Posterior vena cava (tissue), 2 donors: Measurements from ENCODE around the gene EVC. TPM values are rescaled to one million over a fixed set of nuclear protein-coding genes. Genes with fewer than 3 reads are reported as not detected.
A peak's percentile ranks its signal among the peaks of the same experiment; 100 is the strongest.

Experiments
- DNase-seq: peaks from one replicate; pipeline ENCODE4 v3.0.0-alpha.2; 2020; ENCODE audit warnings: low spot score
- intact Hi-C, 2 donors: fragments of 100-400 bp; cut with DNase I; formaldehyde crosslinking; loops; one replicate each; pipeline versions ENCODE4 v1.14.1 to v1.14.2; 2022 to 2023
- total RNA-seq, 2 donors: library from RNA; stranded (reverse); fragmentation: NEBNext Ultra II Directional; extraction: Animal tissue kit (Norgen Biotek cat#: 25700); gene quantifications; one replicate each; pipeline ENCODE4 v1.2.1, GENCODE V29; 2021
- donor health status: DM: yes; HTN: yes; CAD: no.
- donor health status: DM: yes; HTN: yes; CAD: no.

EVC gene
- total RNA-seq, 2 donors from 2014 or later = 25.6 to 31.7 TPM

GRCh38 chr4:5706486-5707290 lies 4.3 kb upstream of the EVC start:
- DNase-seq = peak; percentile 44

GRCh38 chr4:5707366-5707765 lies 3.6 kb upstream of the EVC start:
- DNase-seq = peak; percentile 43
- intact Hi-C loops = loop anchor here in 1 of 2 donors (10.0 kb wide), 1 partner anchor 77 kb away; no protein-coding TSS in a partner anchor

More at GRCh38 chr4:5706486-5707290, 4.3 kb upstream of the EVC start:
- intact Hi-C loops = loop anchor here in 1 of 2 donors (10.0 kb wide), 1 partner anchor 78 kb away; no protein-coding TSS in a partner anchor

GRCh38 chr4:5707778-5708448 lies 3.1 kb upstream of the EVC start:
- intact Hi-C loops = loop anchor here in 1 of 2 donors (10.0 kb wide), 1 partner anchor 77 kb away; no protein-coding TSS in a partner anchor
- peak; percentile 55 for DNase-seq

- intact Hi-C loops = loop anchor here in 1 of 2 donors (10.0 kb wide), 1 partner anchor 76 kb away; no protein-coding TSS in a partner anchor
- peak; percentile 92 for DNase-seq
These were observed 2.4 kb upstream of the EVC start, which contains the start of gene EVC2 for GRCh38 chr4:5708449-5709206. EVC2 (minus strand) TSS chr4:5708559; CDS start chr4:5708513, 46 bp downstream.

- no peak for DNase-seq
- intact Hi-C loops = loop anchor here in 1 of 2 donors (10.0 kb wide), 1 partner anchor 76 kb away; no protein-coding TSS in a partner anchor
These were observed 1.8 kb upstream of the EVC start for GRCh38 chr4:5709207-5709575.

GRCh38 chr4:5710065-5710960 lies 688 bp upstream of the EVC start:
- intact Hi-C loops = loop anchor here in 1 of 2 donors (5.0 kb wide), 1 partner anchor 37 kb away; no protein-coding TSS in a partner anchor
- no peak for DNase-seq

- intact Hi-C loops = loop anchor here in 1 of 2 donors (5.0 kb wide), 1 partner anchor 36 kb away; no protein-coding TSS in a partner anchor
These were observed 631 bp downstream of the EVC start for GRCh38 chr4:5711479-5712184.

GRCh38 chr4:5712517-5712916 lies 1.5 kb downstream of the EVC start:
- intact Hi-C loops = loop anchor here in 1 of 2 donors (5.0 kb wide), 1 partner anchor 35 kb away; no protein-coding TSS in a partner anchor
- no peak for DNase-seq

More at GRCh38 chr4:5711479-5712184, 631 bp downstream of the EVC start:
- peak; percentile 58 for DNase-seq

GRCh38 chr4:5712931-5713330 lies 1.9 kb downstream of the EVC start:
- intact Hi-C loops = loop anchor here in 1 of 2 donors (5.0 kb wide), 1 partner anchor 34 kb away; no protein-coding TSS in a partner anchor
- DNase-seq = no peak

- intact Hi-C loops = loop anchor here in 1 of 2 donors (5.0 kb wide), 1 partner anchor 33 kb away; no protein-coding TSS in a partner anchor
- no peak for DNase-seq
These were observed 2.9 kb downstream of the EVC start for GRCh38 chr4:5713861-5714260.

- intact Hi-C loops = no loop called here
- no peak for DNase-seq
These were observed 4.4 kb downstream of the EVC start for GRCh38 chr4:5715357-5715756.

- DNase-seq = no peak
- intact Hi-C loops = no loop called here
These were observed 5.4 kb downstream of the EVC start for GRCh38 chr4:5716391-5716790.

- no peak for DNase-seq
- intact Hi-C loops = no loop called here
These were observed 6.6 kb downstream of the EVC start for GRCh38 chr4:5717449-5718158.

- intact Hi-C loops = no loop called here
- no peak for DNase-seq
These were observed 7.4 kb downstream of the EVC start for GRCh38 chr4:5718411-5718810.

- no peak for DNase-seq
- intact Hi-C loops = no loop called here
These were observed 8.5 kb downstream of the EVC start for GRCh38 chr4:5719350-5720055.

GRCh38 chr4:5720157-5720850 lies 9.3 kb downstream of the EVC start:
- DNase-seq = no peak
- intact Hi-C loops = no loop called here
